ENCODE data around the gene DNER.

The DNER gene

GRCh38 chr2:229447227-229447626, 267.1 kb downstream of the DNER start:
- H3K4me1 ChIP-seq (ENCODE audit: insufficient read depth, poor library complexity, severe bottlenecking), result peaks cover 18% of the 10 kb centered on the region
- DNase-seq (ENCODE audit: low spot score), result no peak
- no peaks in the 10 kb centered on the region for H3K9me3 ChIP-seq (ENCODE audit: severe bottlenecking)
- no peak overlapping the region for H3K27ac ChIP-seq (ENCODE audit: poor library complexity, severe bottlenecking)
- no peak for TF ChIP-seq CTCF (IDR thresholded peaks at IDR 0.05; ENCODE audit: poor library complexity, severe bottlenecking)
- H3K27me3 ChIP-seq (ENCODE audit: insufficient read depth, poor library complexity, severe bottlenecking), result no peaks in the 10 kb centered on the region
- no peaks in the 10 kb centered on the region for H3K36me3 ChIP-seq (ENCODE audit: low read depth)
- H3K4me3 ChIP-seq (ENCODE audit: severe bottlenecking), result no peak overlapping the region
- no peak for ATAC-seq (ENCODE audit: low read depth)

- Histone ChIP-seq H3K4me3 (ENCODE audit: severe bottlenecking) (no peak overlapping the region), H3K27ac (ENCODE audit: poor library complexity, severe bottlenecking) (peak overlapping the region; percentile 83), H3K4me1 (ENCODE audit: insufficient read depth, poor library complexity, severe bottlenecking) (peaks cover 18% of the 10 kb centered on the region), H3K36me3 (ENCODE audit: low read depth) (no peaks in the 10 kb centered on the region), H3K9me3 (ENCODE audit: severe bottlenecking) (no peaks in the 10 kb centered on the region), H3K27me3 (ENCODE audit: insufficient read depth, poor library complexity, severe bottlenecking) (no peaks in the 10 kb centered on the region)
- DNase-seq (ENCODE audit: low spot score), result no peak
- no peak for TF ChIP-seq CTCF (IDR thresholded peaks at IDR 0.05; ENCODE audit: poor library complexity, severe bottlenecking)
- ATAC-seq (ENCODE audit: low read depth), result no peak
These were observed 268.0 kb downstream of the DNER start for GRCh38 chr2:229446350-229446749.

- DNase-seq (ENCODE audit: low spot score) (no peak), ATAC-seq (ENCODE audit: low read depth) (no peak)
- H3K4me3 ChIP-seq (ENCODE audit: severe bottlenecking), result no peak overlapping the region
- no peaks in the 10 kb centered on the region for H3K27me3 ChIP-seq (ENCODE audit: insufficient read depth, poor library complexity, severe bottlenecking)
- no peak for TF ChIP-seq CTCF (IDR thresholded peaks at IDR 0.05; ENCODE audit: poor library complexity, severe bottlenecking)
- H3K27ac ChIP-seq (ENCODE audit: poor library complexity, severe bottlenecking), result peak overlapping the region; percentile 83
- H3K9me3 ChIP-seq (ENCODE audit: severe bottlenecking), result no peaks in the 10 kb centered on the region
- no peaks in the 10 kb centered on the region for H3K36me3 ChIP-seq (ENCODE audit: low read depth)
- peaks cover 18% of the 10 kb centered on the region for H3K4me1 ChIP-seq (ENCODE audit: insufficient read depth, poor library complexity, severe bottlenecking)
These were observed 268.7 kb downstream of the DNER start for GRCh38 chr2:229445501-229446211.

- ATAC-seq (ENCODE audit: low read depth) (peak; percentile 99), DNase-seq (ENCODE audit: low spot score) (peak; percentile 78)
- Histone ChIP-seq H3K4me3 (ENCODE audit: severe bottlenecking) (no peak overlapping the region), H3K27me3 (ENCODE audit: insufficient read depth, poor library complexity, severe bottlenecking) (no peaks in the 10 kb centered on the region), H3K27ac (ENCODE audit: poor library complexity, severe bottlenecking) (peak overlapping the region; percentile 83), H3K4me1 (ENCODE audit: insufficient read depth, poor library complexity, severe bottlenecking) (peaks cover 18% of the 10 kb centered on the region), H3K9me3 (ENCODE audit: severe bottlenecking) (no peaks in the 10 kb centered on the region), H3K36me3 (ENCODE audit: low read depth) (no peaks in the 10 kb centered on the region)
- TF ChIP-seq CTCF (IDR thresholded peaks at IDR 0.05; ENCODE audit: poor library complexity, severe bottlenecking), result peak; percentile 42
These were observed 269.3 kb downstream of the DNER start for GRCh38 chr2:229445019-229445418.

- TF ChIP-seq CTCF (IDR thresholded peaks at IDR 0.05; ENCODE audit: poor library complexity, severe bottlenecking), result no peak
- H3K36me3 ChIP-seq (ENCODE audit: low read depth), result no peaks in the 10 kb centered on the region
- H3K4me1 ChIP-seq (ENCODE audit: insufficient read depth, poor library complexity, severe bottlenecking), result peaks cover 18% of the 10 kb centered on the region
- ATAC-seq (ENCODE audit: low read depth) (no peak), DNase-seq (ENCODE audit: low spot score) (no peak)
- no peaks in the 10 kb centered on the region for H3K27me3 ChIP-seq (ENCODE audit: insufficient read depth, poor library complexity, severe bottlenecking)
- H3K4me3 ChIP-seq (ENCODE audit: severe bottlenecking), result no peak overlapping the region
- no peaks in the 10 kb centered on the region for H3K9me3 ChIP-seq (ENCODE audit: severe bottlenecking)
- peak overlapping the region; percentile 83 for H3K27ac ChIP-seq (ENCODE audit: poor library complexity, severe bottlenecking)
These were observed 270.6 kb downstream of the DNER start for GRCh38 chr2:229443546-229444268.

All from RWPE2 (cell line).